ENCODE data around the gene LZTFL1. TPM values are rescaled to one million over a fixed set of nuclear protein-coding genes. Genes with fewer than 3 reads are reported as not detected.

Gene LZTFL1
- total and polyA plus RNA-seq, 4 donors: 3.4 to 11.8 (median 5.7) TPM

DNA sequence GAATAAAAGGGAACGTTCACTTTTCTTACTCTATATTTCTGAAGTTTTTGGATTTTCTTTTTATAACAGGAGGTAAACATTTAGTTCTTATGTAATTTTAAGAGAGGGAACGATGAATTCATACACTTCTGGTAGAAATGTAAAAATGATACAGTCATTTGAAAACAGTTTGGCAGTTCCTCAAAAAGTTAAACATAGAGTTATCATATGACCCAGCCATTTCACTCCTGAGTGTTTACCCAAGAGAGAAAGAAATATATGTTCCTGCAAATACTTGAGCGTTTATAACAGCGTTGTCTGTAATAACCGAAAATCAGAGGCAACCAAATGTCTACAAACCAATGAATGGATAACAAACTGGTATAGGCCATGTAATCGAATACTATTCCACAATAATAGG is 23.6 kb upstream of the LZTFL1 start (continued):
- TF ChIP-seq REST (IDR thresholded peaks at IDR 0.05): no peak
- TF ChIP-seq, protein P1, sequence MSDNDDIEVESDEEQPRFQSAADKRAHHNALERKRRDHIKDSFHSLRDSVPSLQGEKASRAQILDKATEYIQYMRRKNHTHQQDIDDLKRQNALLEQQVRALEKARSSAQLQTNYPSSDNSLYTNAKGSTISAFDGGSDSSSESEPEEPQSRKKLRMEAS (IDR thresholded peaks at IDR 0.05): no peak
- TF ChIP-seq FOXA1 (IDR thresholded peaks at IDR 0.05): no peak
- TF ChIP-seq HNF4G (IDR thresholded peaks at IDR 0.05): no peak
- no peak for TF ChIP-seq NR2F2 (IDR thresholded peaks at IDR 0.05)
- no peak for TF ChIP-seq GABPA (IDR thresholded peaks at IDR 0.05 in 1 of 2, conservative IDR thresholded peaks at IDR 0.05 in 1 of 2)
- TF ChIP-seq FOXA2 (IDR thresholded peaks at IDR 0.05): no peak
- no peak for TF ChIP-seq SP1 (IDR thresholded peaks at IDR 0.05)
- no peak for TF ChIP-seq HNF4A (conservative IDR thresholded peaks at IDR 0.05)

DNA sequence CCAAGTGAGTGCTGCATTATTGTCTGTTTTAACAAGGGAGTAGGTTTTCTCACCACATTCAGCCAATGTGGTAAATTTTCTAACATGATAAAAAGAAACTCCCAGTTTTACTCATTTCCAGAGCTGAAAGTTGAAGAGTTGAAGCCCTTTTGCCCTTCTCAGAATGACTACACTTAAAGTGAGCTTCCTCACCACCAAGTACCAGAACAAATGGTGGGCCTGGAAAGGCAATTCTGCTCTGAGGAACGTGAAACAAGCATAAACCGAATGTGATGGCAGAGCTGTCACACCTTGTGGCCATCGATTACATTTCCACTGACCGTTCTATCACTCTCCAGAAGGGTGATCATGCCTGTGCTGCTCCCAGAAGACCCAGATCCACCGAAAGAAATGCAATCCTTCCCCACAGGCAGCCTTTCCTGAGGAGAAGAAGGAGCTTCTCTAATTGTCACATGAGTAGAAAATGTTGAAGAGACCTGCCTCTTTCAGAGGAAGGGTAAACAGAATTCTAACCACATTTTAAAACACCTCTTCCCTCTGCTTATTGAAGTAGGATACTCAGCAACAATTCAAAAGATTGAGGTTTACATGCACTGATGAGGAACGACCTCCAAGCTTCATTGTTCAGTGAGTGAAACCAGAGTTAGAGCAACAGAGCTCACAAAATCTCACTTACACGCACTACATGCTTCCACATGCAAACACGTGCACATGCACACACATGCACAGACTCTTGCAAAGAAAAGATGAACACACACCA is 23.0 kb upstream of the LZTFL1 start:
- TF ChIP-seq ZBTB33 (IDR thresholded peaks at IDR 0.05): no peak
- TF ChIP-seq ATF3 (IDR thresholded peaks at IDR 0.05): no peak
- TF ChIP-seq FOXA2 (IDR thresholded peaks at IDR 0.05): no peak
- TF ChIP-seq CTCF (IDR thresholded peaks at IDR 0.05; ENCODE audit: low read depth, low read length, missing input control): no peak
- no peak for TF ChIP-seq GABPA (IDR thresholded peaks at IDR 0.05 in 1 of 2, conservative IDR thresholded peaks at IDR 0.05 in 1 of 2)
- TF ChIP-seq HNF4A (conservative IDR thresholded peaks at IDR 0.05): no peak
- no peak for TF ChIP-seq SP1 (IDR thresholded peaks at IDR 0.05)
- no peak for TF ChIP-seq RAD21 (IDR thresholded peaks at IDR 0.05)
- Histone ChIP-seq H3K4me3 (ENCODE audit: low read depth in 1 of 3, low read length in 3 of 3) (no peak overlapping the region), H3K36me3 (ENCODE audit: control insufficient read depth in 4 of 4, insufficient read depth in 3 of 4, low read depth in 1 of 4, low read length in 3 of 4) (no peaks in the 10 kb centered on the region), H3K27me3 (ENCODE audit: control insufficient read depth in 4 of 4, insufficient read depth in 4 of 4, low read length in 3 of 4) (no peaks in the 10 kb centered on the region), H3K27ac (ENCODE audit: low read depth in 1 of 2, low read length in 2 of 2) (no peak overlapping the region), H3K4me1 (ENCODE audit: control insufficient read depth in 4 of 4, insufficient read depth in 4 of 4, low read length in 3 of 4) (peaks cover 0 to 21% (median 14%) of the 10 kb centered on the region in 4 donors), H3K9ac (ENCODE audit: low read depth in 1 of 2, low read length in 2 of 2) (no peak overlapping the region), H3K9me3 (ENCODE audit: control insufficient read depth in 4 of 4, low read length in 3 of 4) (peaks cover 0 to 3% (median 0%) of the 10 kb centered on the region in 4 donors)
- 73% methylated on average over 8 of the region's 8 CpGs for WGBS
- no peak for DNase-seq (ENCODE audit: low spot score)
